Heart left ventricle (tissue), 13 donors: ENCODE measurements around the gene LINGO3.

Source experiments
- POLR2A ChIP-seq, 2 donors: fragments of 450-650 bp; IDR thresholded peaks; one replicate each; pipeline ENCODE4 v1.6.1; 2017; ENCODE audit warnings: antibody characterized with exemption in 2 of 2, mild to moderate bottlenecking in 2 of 2, moderate library complexity in 2 of 2
- TF ChIP-seq, protein P1 (sequence below), 12 donors: fragments of 200-600 bp; sonication (generic) in 4 of 12; IDR thresholded peaks; one replicate each; pipeline versions ENCODE4 v1.5.0 to v1.8.0; 2018 to 2022; ENCODE audit warnings: antibody characterized with exemption in 12 of 12, mild to moderate bottlenecking in 5 of 12
- donor health status: ischemic (EF 13 %, LVEDD 7.1; RV severe dilation, severe dysfunction).
- donor health status: DM: no; HTN: yes; CAD: no.
- donor health status: DM: no; HTN: no; CAD: no.
- donor health status: ischemic (EF 25% LVEDD 6.9; RV normal size, moderate dysfunction).
- donor health status: ischemic (EF 25% LVEDD 5.7; RV mildly dilated, moderate dysfunction).
- donor health status: ischemic (EF 35%, LVEDD 5.7; RV mildly dilated, moderate dysfunction).
- donor health status: nonischemic (EF 11% LVEDD 7.7; RV severe dilation, severe dysfunction).
- donor health status: DM: yes; HTN: yes; CAD: no.
- donor health status: PGD.
- donor health status: ischemic (EF 29% LVEDD 5.4; RV normal size, mild dysfunction).
- donor health status: nonischemic (EF 23%, LVEDD 6.1; RV moderate dilation, normal function).

- no peak for TF ChIP-seq POLR2A (IDR thresholded peaks at IDR 0.05)
- TF ChIP-seq, protein P1, sequence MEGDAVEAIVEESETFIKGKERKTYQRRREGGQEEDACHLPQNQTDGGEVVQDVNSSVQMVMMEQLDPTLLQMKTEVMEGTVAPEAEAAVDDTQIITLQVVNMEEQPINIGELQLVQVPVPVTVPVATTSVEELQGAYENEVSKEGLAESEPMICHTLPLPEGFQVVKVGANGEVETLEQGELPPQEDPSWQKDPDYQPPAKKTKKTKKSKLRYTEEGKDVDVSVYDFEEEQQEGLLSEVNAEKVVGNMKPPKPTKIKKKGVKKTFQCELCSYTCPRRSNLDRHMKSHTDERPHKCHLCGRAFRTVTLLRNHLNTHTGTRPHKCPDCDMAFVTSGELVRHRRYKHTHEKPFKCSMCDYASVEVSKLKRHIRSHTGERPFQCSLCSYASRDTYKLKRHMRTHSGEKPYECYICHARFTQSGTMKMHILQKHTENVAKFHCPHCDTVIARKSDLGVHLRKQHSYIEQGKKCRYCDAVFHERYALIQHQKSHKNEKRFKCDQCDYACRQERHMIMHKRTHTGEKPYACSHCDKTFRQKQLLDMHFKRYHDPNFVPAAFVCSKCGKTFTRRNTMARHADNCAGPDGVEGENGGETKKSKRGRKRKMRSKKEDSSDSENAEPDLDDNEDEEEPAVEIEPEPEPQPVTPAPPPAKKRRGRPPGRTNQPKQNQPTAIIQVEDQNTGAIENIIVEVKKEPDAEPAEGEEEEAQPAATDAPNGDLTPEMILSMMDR (IDR thresholded peaks at IDR 0.05): no peak
Measured at GRCh38 chr19:2333027-2333806, 25.3 kb upstream of the LINGO3 start.
